ENCODE measurements around the gene C4BPA. TPM values are rescaled to one million over a fixed set of nuclear protein-coding genes. Genes with fewer than 3 reads are reported as not detected.

C4BPA gene
- polyA plus RNA-seq, 2 of the 4 experiments (the other 2 are of a cell fraction) = 0.92 to 3.6 TPM

DNA sequence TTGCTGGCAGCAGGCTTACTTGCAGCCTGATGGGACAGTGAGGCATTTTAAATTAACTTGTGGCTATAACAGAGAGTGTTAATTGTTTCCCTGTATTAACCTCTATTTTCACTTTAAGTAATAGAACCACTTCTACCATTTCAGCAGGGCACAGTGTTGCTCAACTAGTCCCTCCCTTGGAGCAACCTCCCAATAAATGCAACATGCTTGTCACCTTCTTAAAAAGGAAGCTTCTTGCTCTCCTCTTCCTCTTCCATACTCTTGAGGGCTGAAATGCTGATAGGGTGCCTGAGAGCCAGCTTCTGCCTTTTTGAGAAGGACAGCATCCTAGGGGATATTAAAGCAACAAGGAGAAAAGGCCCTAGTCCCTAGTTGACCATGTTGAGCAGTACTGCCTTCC lies 52.1 kb downstream of the C4BPA start:
- H3K27ac ChIP-seq = no peak overlapping the region
- DNase-seq (ENCODE audit: low read depth in 1 of 2, low spot score in 1 of 2) (no peak), ATAC-seq (no peak), FAIRE-seq (no peak)
- peaks cover 15% of the 10 kb centered on the region; the same call in 1 of the 3 replicates for H3K9me3 ChIP-seq
- H3K4me1 ChIP-seq = no peaks in the 10 kb centered on the region
- POLR2A ChIA-PET = no interaction called here
- CTCF ChIA-PET = no interaction called here
- TF ChIP-seq EHF (CRISPR knock-in tag; IDR thresholded peaks at IDR 0.05) (no peak), NPAS2 (CRISPR knock-in tag; IDR thresholded peaks at IDR 0.05; ENCODE audit: borderline replicate concordance) (no peak)
- no peak overlapping the region for H3K4me2 ChIP-seq
- H3K4me3 ChIP-seq = no peak overlapping the region

DNA sequence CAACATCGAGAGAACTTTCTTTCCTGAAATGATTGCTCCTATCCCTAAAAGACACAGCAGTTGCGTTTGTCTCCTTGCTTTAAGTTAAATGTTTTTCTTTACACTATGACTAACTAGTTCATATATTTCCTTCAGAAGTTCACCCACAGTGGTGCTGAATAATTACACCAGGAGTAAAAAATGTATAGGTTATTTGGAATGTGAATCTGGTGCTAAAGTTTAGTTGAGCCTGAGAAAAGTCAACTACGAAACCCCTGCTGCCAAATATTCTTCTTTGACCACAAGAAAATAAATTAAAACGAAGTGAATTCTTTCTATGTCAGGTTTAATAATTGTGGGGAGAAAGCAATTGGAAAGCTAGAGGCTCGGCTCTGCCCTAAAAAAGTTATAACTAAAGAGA lies 52.8 kb downstream of the C4BPA start:
- DNase-seq (ENCODE audit: low read depth in 1 of 2, low spot score in 1 of 2) (no peak), ATAC-seq (no peak), FAIRE-seq (no peak)
- Histone ChIP-seq H3K9me3 (peaks cover 12% of the 10 kb centered on the region; the same call in 1 of the 3 replicates), H3K4me1 (no peaks in the 10 kb centered on the region), H3K4me3 (no peak overlapping the region), H3K27ac (no peak overlapping the region), H3K4me2 (no peak overlapping the region)
- WGBS (ENCODE audit: missing lambda C conversion rate) = 37% methylated on average over 5 of the region's 5 CpGs
- ChIA-PET CTCF (no interaction called here), POLR2A (no interaction called here)
- TF ChIP-seq GATA3 (IDR thresholded peaks at IDR 0.05; ENCODE audit: borderline replicate concordance) (no peak), JUN (IDR thresholded peaks at IDR 0.05) (no peak), SREBF2 (IDR thresholded peaks at IDR 0.05) (no peak), EHF (CRISPR knock-in tag; IDR thresholded peaks at IDR 0.05) (no peak), ATOH8 (CRISPR knock-in tag; IDR thresholded peaks at IDR 0.05; ENCODE audit: low read depth) (no peak), HEYL (CRISPR knock-in tag; IDR thresholded peaks at IDR 0.05) (no peak)

- 91% methylated on average over 1 of the region's 1 CpG for WGBS (ENCODE audit: missing lambda C conversion rate)
- Histone ChIP-seq H3K27ac (no peak overlapping the region), H3K4me1 (no peaks in the 10 kb centered on the region), H3K4me2 (no peak overlapping the region), H3K9me3 (no peaks in the 10 kb centered on the region), H3K4me3 (no peak overlapping the region)
- CTCF ChIA-PET = no interaction called here
- DNase-seq (ENCODE audit: low read depth in 1 of 2, low spot score in 1 of 2) (no peak), FAIRE-seq (no peak), ATAC-seq (no peak)
- TF ChIP-seq JUNB (IDR thresholded peaks at IDR 0.05) = no peak
- no peak for TF ChIP-seq POLR2A (IDR thresholded peaks at IDR 0.05; ENCODE audit: low read length)
- no peak for TF ChIP-seq RAD21 (conservative IDR thresholded peaks at IDR 0.05 in 1 of 2, IDR thresholded peaks at IDR 0.05 in 1 of 2)
- POLR2A ChIA-PET = no interaction called here
These were observed 60.1 kb downstream of the C4BPA start for GRCh38 chr1:207164086-207164485.

DNA sequence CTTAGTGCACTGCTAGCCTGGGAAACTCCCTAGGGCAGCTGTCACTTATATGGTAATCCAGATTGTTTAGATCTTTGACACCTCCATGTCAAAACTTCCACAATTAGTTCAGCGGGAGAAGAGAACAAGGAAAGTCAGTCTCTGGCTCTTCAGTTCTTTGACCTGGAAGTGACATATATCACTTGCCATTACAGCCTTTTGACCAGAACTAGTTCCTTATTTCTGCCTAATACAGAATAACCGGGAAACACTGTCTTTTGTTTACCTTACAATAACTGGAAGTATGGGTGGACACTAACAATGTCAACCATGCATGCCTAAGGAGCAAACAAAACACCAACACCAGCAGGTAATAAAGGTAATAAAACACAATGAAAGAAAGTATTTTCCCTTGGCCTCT lies 68.3 kb downstream of the C4BPA start:
- Histone ChIP-seq H3K4me1 (no peaks in the 10 kb centered on the region), H3K4me3 (no peak overlapping the region), H3K27ac (no peak overlapping the region), H3K4me2 (no peak overlapping the region), H3K9me3 (no peaks in the 10 kb centered on the region)
- DNase-seq (ENCODE audit: low read depth in 1 of 2, low spot score in 1 of 2) (no peak), ATAC-seq (no peak), FAIRE-seq (no peak)
- ChIA-PET CTCF (no interaction called here), POLR2A (no interaction called here)
- 87% methylated on average over 2 of the region's 2 CpGs for WGBS (ENCODE audit: missing lambda C conversion rate)
- TF ChIP-seq RARB (CRISPR knock-in tag; IDR thresholded peaks at IDR 0.05) (no peak), ZSCAN20 (CRISPR knock-in tag; IDR thresholded peaks at IDR 0.05) (no peak), GATA3 (IDR thresholded peaks at IDR 0.05; ENCODE audit: borderline replicate concordance) (no peak), HOXB5 (CRISPR knock-in tag; IDR thresholded peaks at IDR 0.05) (no peak), HES2 (IDR thresholded peaks at IDR 0.05) (no peak), ZFP36 (IDR thresholded peaks at IDR 0.05; ENCODE audit: borderline replicate concordance, partially characterized antibody) (no peak), EHMT2 (IDR thresholded peaks at IDR 0.05; ENCODE audit: low read depth) (no peak), CBX2 (IDR thresholded peaks at IDR 0.05; ENCODE audit: borderline replicate concordance, low read depth) (no peak), BHLHE40 (IDR thresholded peaks at IDR 0.05; ENCODE audit: low read depth, low read length) (no peak), CBX8 (IDR thresholded peaks at IDR 0.05) (no peak), CHD2 (IDR thresholded peaks at IDR 0.05; ENCODE audit: low read length, partially characterized antibody) (no peak), ATOH8 (CRISPR knock-in tag; IDR thresholded peaks at IDR 0.05; ENCODE audit: low read depth) (no peak)
- TF ChIP-seq, protein P1, sequence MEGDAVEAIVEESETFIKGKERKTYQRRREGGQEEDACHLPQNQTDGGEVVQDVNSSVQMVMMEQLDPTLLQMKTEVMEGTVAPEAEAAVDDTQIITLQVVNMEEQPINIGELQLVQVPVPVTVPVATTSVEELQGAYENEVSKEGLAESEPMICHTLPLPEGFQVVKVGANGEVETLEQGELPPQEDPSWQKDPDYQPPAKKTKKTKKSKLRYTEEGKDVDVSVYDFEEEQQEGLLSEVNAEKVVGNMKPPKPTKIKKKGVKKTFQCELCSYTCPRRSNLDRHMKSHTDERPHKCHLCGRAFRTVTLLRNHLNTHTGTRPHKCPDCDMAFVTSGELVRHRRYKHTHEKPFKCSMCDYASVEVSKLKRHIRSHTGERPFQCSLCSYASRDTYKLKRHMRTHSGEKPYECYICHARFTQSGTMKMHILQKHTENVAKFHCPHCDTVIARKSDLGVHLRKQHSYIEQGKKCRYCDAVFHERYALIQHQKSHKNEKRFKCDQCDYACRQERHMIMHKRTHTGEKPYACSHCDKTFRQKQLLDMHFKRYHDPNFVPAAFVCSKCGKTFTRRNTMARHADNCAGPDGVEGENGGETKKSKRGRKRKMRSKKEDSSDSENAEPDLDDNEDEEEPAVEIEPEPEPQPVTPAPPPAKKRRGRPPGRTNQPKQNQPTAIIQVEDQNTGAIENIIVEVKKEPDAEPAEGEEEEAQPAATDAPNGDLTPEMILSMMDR (IDR thresholded peaks at IDR 0.05) = no peak
